ENCODE data around the gene ACSS2. TPM values are rescaled to one million over a fixed set of nuclear protein-coding genes. Genes with fewer than 3 reads are reported as not detected.
"Not testable (repeated sequence)": the region's sequence is repeated elsewhere in the genome, so short reads cannot be mapped to it uniquely, and the experiment has no call there.

The ACSS2 gene
- polyA plus RNA-seq, 3 donors = 36.8 to 44.1 (median 40.0) TPM

DNA sequence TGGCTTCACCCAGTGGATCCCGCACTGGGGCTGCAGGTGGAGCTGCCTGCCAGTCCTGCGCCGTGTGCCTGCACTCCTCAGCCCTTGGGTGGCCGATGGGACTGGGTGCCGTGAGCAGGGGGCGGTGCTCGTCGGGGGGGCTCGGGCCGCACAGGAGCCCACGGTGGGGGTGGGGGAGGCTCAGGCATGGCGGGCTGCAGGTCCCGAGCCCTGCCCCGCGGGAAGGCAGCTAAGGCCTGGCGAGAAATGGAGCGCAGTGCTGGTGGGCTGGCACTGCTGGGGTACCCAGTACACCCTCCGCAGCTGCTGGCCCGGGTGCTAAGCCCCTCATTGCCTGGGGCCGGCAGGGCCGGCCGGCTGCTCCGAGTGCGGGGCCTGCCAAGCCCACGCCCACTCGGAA lies 22.3 kb downstream of the ACSS2 start:
- DNase-seq (ENCODE audit: low read depth in 3 of 3, low spot score in 2 of 3) = not testable (repeated sequence)

GRCh38 chr20:34904202-34904621 lies 27.8 kb downstream of the ACSS2 start:
- DNase-seq (ENCODE audit: low read depth in 3 of 3, low spot score in 2 of 3) = no peak

DNA sequence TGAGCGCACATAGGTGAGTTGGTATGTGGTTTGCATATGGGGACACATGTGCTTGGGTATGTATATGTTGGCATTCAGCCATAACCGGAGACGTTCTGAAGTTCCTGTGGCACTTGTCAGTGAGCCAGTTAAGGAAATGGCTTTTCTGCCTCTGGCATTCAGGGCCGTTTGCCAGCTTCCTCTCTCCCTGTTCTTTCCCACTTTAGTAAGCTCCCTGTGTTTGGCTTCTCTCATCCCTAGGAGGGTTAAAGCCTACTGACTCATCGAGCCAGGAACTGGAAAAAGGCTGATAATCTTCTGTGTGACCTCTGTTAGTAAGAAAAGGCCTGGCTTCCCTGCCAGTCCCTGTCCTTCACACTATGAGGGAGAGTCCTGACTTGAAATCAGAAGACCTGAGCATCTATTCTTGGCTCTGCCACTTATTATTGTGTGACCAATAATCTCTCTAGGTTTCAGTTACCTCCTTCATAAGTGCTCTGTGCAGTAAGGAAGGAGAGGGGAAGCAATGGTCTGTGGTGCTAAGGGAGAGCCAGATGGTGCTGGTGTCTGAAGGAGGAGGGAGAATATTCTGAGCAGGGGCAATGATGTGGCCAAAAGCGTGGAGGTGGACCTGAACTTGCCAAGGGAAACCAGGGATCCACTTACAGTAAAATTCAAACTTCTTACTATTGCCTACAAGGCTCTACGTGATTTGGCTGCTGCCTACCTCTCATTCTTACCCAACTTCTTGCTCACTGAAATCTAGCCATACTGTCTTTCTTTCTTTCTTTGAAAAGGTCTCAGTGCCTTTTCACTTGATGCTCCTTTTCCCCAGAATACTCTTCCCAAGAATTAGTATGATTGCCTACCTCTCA lies 31.4 kb downstream of the ACSS2 start:
- peak in 1 of 3 donors; percentile 7 for DNase-seq (ENCODE audit: low read depth in 3 of 3, low spot score in 2 of 3)

GRCh38 chr20:34915131-34915530 lies 38.7 kb downstream of the ACSS2 start:
- DNase-seq (ENCODE audit: low read depth in 3 of 3, low spot score in 2 of 3) = no peak

DNA sequence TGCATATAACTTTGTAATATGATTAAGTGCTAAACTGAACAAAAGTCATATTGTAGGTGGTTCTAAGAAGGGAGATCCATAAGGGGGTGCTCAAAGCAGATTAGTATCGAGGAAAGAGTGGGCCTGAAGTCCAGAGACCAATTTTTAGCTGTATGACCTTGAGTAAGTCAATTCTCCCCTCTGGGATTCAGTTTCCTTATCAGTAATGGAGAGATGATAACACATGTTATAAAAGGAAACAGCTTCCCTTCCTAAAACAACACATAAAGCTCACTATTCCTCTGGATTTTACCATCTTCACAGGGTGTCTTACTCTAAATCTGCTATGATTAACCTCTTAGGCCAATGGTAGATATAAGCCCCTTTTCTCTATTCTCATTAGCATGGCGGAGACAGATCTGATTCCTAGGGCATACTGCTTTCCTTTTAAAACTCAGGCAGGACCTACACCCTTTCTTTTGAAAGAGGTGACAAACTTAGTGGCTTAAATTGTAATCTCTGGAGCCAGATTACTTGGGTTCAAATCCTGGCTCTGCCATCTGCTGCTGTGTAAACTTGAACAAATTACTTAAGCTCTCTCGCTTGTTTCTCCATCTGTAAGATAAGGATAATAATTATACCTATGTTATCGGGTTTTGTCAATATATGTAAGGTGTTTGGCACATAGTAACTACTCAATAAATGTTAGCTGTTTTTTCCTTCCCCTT lies 39.5 kb downstream of the ACSS2 start:
- DNase-seq (ENCODE audit: low read depth in 3 of 3, low spot score in 2 of 3) = no peak

DNA sequence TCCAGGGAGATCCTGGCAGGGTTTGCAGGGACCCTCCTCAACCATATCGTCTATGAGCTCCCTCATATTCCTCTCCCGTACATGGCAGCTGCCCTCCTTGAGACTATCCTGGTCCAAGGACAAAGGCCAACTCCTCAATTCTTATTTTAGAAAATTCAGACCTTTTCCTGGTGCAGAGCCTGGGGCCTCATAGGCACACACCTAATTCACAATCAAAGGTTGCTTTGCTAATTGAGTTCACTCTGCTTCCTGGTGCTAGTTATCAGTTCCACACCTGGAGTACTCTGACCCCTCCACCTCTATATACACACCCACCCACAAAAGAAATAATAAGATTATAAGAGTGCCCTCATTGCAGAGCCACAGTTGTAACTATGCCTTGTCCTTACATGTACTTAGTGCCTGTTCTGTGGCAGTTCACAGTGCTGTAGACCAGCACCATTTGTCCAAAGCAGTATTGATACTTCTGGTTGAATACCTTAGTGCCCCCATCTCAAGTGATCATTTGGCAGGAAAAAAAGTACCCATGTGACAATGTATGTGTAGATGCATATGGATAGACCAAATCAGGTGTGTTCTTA lies 40.5 kb downstream of the ACSS2 start:
- DNase-seq (ENCODE audit: low read depth in 3 of 3, low spot score in 2 of 3) = no peak

DNA sequence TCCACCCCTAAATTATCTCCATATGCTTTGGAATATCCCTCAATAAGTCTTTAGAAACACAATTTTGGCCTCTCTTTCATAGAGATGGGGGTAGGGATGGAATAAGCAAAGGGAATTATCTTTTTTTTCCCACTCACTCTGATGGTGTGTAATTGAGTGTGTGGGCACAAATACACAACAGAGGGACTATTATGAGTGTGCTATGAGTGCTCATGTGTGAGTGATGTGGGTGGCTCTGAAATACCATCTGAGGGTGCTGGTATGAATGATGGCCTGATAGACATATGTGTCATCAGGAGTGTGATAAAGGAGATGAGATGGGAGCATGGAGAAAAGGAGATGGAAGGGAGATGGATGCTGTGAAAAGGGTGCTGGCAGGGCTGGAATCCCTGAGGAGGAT lies 43.6 kb downstream of the ACSS2 start:
- no peak for DNase-seq (ENCODE audit: low read depth in 3 of 3, low spot score in 2 of 3)

GRCh38 chr20:34921436-34921835 lies 45.0 kb downstream of the ACSS2 start:
- no peak for DNase-seq (ENCODE audit: low read depth in 3 of 3, low spot score in 2 of 3)

DNA sequence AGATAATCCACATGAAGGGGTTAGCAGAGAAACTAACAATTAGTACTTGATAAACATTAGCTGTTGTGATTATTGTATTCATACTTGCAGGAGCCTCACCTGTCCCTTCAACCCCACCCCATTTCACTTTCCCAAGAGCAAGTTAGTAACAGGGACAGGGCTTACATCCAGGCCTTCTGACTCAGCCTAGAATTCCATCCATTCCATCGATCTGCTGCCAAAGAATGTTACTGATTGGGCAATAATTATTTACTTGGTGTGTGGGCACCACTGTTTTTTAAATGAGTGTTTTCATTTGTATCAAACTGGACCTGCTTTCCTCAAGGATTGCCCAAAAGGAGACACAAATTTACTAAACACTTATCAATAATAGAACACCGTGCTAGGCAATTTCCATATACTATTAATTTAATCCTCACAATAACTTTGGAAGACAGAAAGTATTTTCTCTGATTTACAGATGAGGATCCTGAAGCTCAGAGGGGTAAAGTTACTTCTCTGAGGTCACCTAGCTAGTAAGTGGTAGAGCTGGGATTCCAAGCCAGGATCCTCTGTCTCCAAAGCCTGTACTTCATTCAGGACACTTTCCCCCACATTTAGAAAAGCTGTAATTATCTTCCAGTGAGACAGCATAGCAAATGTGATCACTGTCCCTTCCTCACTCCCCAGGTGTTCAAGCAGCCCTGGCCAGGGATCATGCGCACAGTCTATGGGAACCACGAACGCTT lies 46.4 kb downstream of the ACSS2 start:
- DNase-seq (ENCODE audit: low read depth in 3 of 3, low spot score in 2 of 3) = no peak

GRCh38 chr20:34923414-34923813 lies 47.0 kb downstream of the ACSS2 start:
- DNase-seq (ENCODE audit: low read depth in 3 of 3, low spot score in 2 of 3) = no peak

DNA sequence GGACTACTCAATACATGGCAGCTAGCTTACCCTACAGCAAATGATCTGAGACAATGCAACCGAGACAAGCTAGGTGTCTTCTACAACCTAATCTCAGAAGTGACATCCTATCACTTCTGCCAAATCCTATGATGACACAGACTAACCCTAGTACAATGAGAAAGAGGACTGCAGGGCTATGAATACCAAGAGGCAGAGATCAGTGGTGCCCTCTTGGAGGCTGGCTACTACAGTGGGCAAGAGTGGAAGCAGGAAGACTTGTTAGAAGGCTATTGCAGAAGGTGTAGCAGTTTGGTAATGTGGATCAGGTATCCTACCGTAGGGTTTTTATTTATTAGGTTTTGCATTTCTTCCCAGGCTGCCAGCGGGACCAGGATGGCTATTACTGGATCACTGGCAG lies 48.9 kb downstream of the ACSS2 start:
- DNase-seq (ENCODE audit: low read depth in 3 of 3, low spot score in 2 of 3) = no peak

DNA sequence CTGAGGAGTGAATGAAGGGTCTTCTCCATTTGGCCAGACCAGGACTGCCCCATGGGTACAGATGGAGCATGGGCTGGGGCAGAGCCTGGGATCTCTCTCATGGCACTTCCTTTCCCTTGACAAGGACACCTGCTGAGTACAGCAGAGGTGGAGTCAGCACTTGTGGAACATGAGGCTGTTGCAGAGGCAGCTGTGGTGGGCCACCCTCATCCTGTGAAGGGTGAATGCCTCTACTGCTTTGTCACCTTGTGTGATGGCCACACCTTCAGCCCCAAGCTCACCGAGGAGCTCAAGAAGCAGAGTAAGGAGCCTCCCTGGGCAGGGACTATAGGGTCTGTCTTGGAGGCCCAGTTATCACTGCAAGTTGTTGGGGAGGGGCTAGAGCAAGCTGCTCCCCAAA lies 49.6 kb downstream of the ACSS2 start:
- no peak for DNase-seq (ENCODE audit: low read depth in 3 of 3, low spot score in 2 of 3)

GRCh38 chr20:34926581-34926980 lies 50.2 kb downstream of the ACSS2 start:
- DNase-seq (ENCODE audit: low read depth in 3 of 3, low spot score in 2 of 3) = no peak

DNA sequence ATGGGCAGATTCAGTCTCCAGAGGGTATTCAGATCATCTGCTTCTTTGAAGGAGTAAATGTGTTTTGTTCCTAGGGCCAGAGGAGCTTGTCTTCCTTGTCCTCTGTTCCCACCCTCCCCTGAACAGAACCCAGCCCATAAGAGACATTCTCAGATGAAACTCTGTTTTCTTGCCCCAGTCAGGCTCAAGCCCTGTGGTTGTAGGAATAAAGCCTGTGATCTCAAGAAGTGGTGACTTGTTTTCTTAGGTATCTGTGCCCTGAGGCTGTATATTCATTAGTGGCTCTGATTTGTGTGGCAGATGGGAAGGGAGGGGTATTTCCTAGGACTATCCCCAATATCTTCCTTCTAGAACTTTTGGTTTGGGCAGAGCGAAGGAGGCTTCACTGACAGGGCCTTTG lies 51.3 kb downstream of the ACSS2 start:
- DNase-seq (ENCODE audit: low read depth in 3 of 3, low spot score in 2 of 3) = no peak

- DNase-seq (ENCODE audit: low read depth in 3 of 3, low spot score in 2 of 3) = no peak
Observed at GRCh38 chr20:34928411-34928810, 52.0 kb downstream of the ACSS2 start.

DNA sequence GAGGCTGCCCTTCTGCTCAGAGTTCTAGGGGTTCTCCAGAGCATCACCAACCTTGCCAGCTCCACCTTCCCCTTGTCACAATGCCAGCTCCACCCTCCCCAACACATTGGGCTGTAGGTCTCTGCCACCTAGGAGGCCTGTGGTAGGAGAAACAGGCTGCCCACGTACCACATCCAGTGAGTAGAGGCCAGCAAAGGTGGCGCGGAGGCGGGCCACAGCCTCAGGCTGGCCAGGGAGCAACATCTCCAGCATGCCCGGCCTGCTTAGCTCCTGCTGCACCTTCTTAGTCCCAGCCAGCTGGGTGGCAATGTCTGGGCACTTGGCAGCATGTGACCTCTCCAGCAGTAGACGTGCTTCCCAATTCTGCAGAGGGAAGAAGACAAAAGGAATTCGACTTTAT lies 55.4 kb downstream of the ACSS2 start:
- DNase-seq (ENCODE audit: low read depth in 3 of 3, low spot score in 2 of 3) = no peak

DNA sequence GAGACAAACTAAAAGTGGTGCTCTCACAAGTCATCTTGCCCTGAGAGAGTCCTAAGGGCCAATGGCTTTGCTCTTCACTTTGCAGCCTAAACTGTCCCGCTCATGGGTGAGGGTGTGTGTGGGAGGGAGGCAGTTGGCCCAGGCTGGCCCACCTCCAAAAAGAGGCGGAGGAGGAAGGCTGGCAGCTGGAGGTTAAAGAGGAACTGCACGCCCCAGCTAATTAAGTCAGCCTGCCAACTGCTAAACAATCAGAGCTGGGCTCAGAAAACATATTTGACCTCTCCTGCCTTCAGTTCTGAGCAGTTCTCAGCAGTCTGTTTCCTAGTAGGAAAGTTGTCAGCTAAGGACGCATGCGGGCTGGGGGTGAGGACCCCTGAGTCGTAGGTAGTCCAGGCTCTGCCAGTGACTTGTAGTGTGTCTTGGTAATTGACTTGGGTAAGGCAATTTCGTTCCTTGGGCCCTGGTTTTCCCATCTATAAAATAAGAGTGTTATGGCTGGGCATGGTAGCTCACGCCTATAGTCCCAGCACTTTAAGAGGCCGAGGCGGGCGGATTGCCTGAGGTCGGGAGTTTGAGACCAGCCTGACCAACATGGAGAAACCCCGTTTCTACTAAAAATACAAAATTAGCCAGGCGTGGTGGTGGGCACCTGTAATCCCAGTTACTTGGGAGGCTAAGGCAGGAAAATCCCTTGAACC lies 62.2 kb downstream of the ACSS2 start:
- DNase-seq (ENCODE audit: low read depth in 3 of 3, low spot score in 2 of 3) = no peak

DNA sequence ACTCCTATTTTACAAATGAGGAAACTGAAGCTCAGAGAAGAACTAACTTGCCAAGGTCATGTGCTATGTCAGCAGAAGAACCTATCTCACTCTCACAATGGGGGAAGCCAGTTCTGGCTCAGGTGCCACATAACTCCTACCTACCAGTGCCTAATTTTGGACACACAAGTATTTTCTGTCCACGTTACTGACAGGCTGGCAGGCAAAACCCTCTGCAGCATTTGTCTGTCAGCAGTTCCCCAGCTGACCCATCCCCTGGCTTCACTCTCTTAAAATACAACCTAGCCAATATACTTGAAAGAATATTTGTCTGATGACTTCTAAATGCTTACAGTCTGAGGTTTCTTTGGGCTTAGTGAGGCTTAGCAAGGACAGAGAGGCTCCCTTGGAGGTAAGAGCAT lies 63.7 kb downstream of the ACSS2 start:
- DNase-seq (ENCODE audit: low read depth in 3 of 3, low spot score in 2 of 3) = no peak

GRCh38 chr20:34941226-34941625 lies 64.8 kb downstream of the ACSS2 start:
- DNase-seq (ENCODE audit: low read depth in 3 of 3, low spot score in 2 of 3) = no peak

DNA sequence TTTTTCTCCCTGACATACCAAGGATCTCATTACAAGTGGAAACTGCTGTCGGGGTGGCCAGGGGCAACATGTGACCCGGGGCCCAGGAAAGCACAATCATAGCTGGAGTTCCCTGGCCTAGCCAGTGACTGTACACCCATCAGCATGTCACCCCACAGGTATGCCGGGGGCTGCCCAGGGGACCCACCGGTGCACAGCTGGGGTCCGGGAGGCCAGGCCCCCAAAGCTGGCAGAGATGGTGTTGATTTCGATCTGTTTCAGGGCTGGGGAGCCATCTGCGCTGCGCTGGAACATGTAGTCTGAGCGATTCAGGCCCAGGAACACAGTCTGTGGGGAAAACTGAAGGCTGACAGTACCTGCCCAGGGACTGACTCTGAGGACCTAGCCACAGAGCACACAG lies 65.9 kb downstream of the ACSS2 start:
- no peak for DNase-seq (ENCODE audit: low read depth in 3 of 3, low spot score in 2 of 3)
